Ovary (tissue), 9 donors: Measurements from ENCODE around the gene SYNPO. TPM values are rescaled to one million over a fixed set of nuclear protein-coding genes. Genes with fewer than 3 reads are reported as not detected.

Experiments
- DNase-seq, 5 donors: peaks; one replicate each; pipeline ENCODE4 v3.0.0-alpha.2; 2019 to 2020
- H3K27ac ChIP-seq, 2 donors: fragments of 200-600 bp; one replicate each; pipeline versions ENCODE4 v1.5.1 to v1.8.0; 2019 to 2022
- H3K27me3 ChIP-seq: fragments of 200-600 bp; one replicate; pipeline ENCODE4 v1.8.0; 2022
- H3K36me3 ChIP-seq: fragments of 200-600 bp; sonication (generic); one replicate; pipeline ENCODE4 v1.5.1; 2019
- H3K4me1 ChIP-seq: one replicate; pipeline ENCODE4 v1.8.1; 2013; ENCODE audit warnings: mild to moderate bottlenecking, moderate library complexity; ENCODE audit not compliant: insufficient read depth
- H3K4me3 ChIP-seq: fragments of 200-600 bp; sonication (generic); one replicate; pipeline ENCODE4 v1.5.1; 2017
- H3K9me3 ChIP-seq, 2 donors: fragments of 200-600 bp in 1 of 2; sonication (generic) in 1 of 2; one replicate each; pipeline versions ENCODE4 v1.5.1 to v1.8.1; 2013 to 2019; ENCODE audit warnings: mild to moderate bottlenecking in 1 of 2, moderate library complexity in 1 of 2
- EP300 ChIP-seq: sonication (generic); formaldehyde crosslinking; IDR thresholded peaks from one replicate; pipeline ENCODE4 v1.6.1; 2017; ENCODE audit warnings: antibody characterized with exemption
- POLR2A ChIP-seq: fragments of 450-650 bp; IDR thresholded peaks from one replicate; pipeline ENCODE4 v1.6.1; 2017; ENCODE audit warnings: antibody characterized with exemption, mild to moderate bottlenecking, moderate library complexity
- WGBS, 3 donors: extraction: QIAGEN DNeasy Blood & Tissue Kit in 1 of 3; methylation state at CpG; one replicate each; pipeline versions ENCODE4 v1.1.5 to v1.1.7; 2013 to 2017; 5-methylcytosine and 5-hydroxymethylcytosine counted together
- intact Hi-C, 4 donors: fragments of 100-400 bp; cut with DNase I; formaldehyde crosslinking; loops; one replicate each; pipeline versions ENCODE4 v1.11.0 to v1.15.1; 2022 to 2023
- polyA plus RNA-seq, 2 donors: library from polyadenylated mRNA; stranded (reverse); fragments of 200-250 nt in 1 of 2; fragments of 350-450 nt in 1 of 2; fragmentation: Illumina TruSeq in 1 of 2; extraction: RNeasy Lipid Tissue Mini Kit (QIAGEN cat#74804) in 1 of 2; gene quantifications; one replicate each; pipeline ENCODE4 v1.2.3, GENCODE V29; 2013 to 2014
- total RNA-seq, 7 donors: library from RNA; depleted of rRNA in 2 of 7; stranded (reverse); fragments of >200 nt in 2 of 7; fragmentation: NEBNext Ultra II Directional in 3 of 7; extraction: Animal tissue kit (Norgen Biotek cat#: 25700) in 3 of 7; gene quantifications; one replicate each; pipeline versions ENCODE4 v1.1.0 to v1.2.4, GENCODE V29; 2016 to 2023
- TF ChIP-seq, protein P1 (sequence below), 3 donors: fragments of 450-650 bp in 2 of 3; fragments of 200-600 bp in 1 of 3; IDR thresholded peaks; one replicate each; pipeline versions ENCODE4 v1.5.1 to v1.8.0; 2016 to 2022; ENCODE audit warnings: antibody characterized with exemption in 3 of 3, mild to moderate bottlenecking in 1 of 3
- donor health status: DM: no; HTN: no; CAD: no; lungs with moderate emphysema.
- donor health status: DM: no; HTN: no; CAD: no.
- donor health status: Bipolar disorder and iron deficiency.
- donor health status: DM: yes; HTN: yes; CAD: no.
- donor health status: DM: no; HTN: no; CAD: no.
- donor health status: DM: yes; HTN: yes; CAD: no.

SYNPO gene
- total and polyA plus RNA-seq, 9 donors: 8.3 to 174 (median 70.2) TPM

DNA sequence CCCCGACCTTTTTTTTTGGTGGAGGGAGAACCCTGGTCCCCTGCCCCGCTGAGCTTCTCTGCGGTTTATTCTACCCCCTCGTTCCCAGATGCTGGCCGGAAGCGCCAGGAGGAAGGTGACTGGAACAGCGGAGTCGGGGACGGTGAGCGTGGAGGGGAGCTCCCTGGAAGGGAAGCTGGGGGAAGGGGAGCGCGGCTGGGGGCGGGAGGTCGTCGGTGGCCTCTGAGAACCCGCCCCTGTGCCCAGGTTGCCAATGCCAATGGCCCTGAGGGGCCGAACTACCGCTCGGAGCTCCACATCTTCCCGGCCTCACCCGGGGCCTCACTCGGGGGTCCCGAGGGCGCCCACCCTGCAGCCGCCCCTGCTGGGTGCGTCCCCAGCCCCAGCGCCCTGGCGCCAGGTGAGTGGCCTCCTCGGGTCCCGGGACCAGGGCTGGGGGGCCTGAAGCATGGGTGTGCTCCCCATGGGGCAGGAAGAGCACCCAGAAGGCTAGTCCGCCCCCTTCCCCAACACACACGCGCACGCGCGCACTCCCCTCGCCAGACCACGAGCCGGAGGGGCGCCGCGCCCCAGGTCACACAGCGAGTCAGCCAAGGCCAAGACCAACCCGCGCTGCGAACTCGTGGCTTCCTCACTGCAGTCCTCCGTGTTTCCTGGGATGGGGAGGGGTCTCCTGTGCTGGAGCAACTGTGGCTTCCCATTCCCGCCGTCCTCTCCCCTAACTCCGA lies 31.2 kb downstream of the SYNPO start:
- Histone ChIP-seq H3K36me3 (no peaks in the 10 kb centered on the region), H3K27ac (no peak overlapping the region), H3K4me3 (peak overlapping the region; percentile 44), H3K4me1 (peaks cover 12% of the 10 kb centered on the region), H3K27me3 (no peaks in the 10 kb centered on the region), H3K9me3 (no peaks in the 10 kb centered on the region)
- DNase-seq: peak in 1 of 5 donors; percentile 56
- TF ChIP-seq, protein P1, sequence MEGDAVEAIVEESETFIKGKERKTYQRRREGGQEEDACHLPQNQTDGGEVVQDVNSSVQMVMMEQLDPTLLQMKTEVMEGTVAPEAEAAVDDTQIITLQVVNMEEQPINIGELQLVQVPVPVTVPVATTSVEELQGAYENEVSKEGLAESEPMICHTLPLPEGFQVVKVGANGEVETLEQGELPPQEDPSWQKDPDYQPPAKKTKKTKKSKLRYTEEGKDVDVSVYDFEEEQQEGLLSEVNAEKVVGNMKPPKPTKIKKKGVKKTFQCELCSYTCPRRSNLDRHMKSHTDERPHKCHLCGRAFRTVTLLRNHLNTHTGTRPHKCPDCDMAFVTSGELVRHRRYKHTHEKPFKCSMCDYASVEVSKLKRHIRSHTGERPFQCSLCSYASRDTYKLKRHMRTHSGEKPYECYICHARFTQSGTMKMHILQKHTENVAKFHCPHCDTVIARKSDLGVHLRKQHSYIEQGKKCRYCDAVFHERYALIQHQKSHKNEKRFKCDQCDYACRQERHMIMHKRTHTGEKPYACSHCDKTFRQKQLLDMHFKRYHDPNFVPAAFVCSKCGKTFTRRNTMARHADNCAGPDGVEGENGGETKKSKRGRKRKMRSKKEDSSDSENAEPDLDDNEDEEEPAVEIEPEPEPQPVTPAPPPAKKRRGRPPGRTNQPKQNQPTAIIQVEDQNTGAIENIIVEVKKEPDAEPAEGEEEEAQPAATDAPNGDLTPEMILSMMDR (IDR thresholded peaks at IDR 0.05): no peak
- no peak for TF ChIP-seq EP300
- no peak for TF ChIP-seq POLR2A
- intact Hi-C loops: no loop called here
- 2 to 6% (median 5%) methylated on average over 26 to 51 of the region's 51 CpGs for WGBS, 3 donors

DNA sequence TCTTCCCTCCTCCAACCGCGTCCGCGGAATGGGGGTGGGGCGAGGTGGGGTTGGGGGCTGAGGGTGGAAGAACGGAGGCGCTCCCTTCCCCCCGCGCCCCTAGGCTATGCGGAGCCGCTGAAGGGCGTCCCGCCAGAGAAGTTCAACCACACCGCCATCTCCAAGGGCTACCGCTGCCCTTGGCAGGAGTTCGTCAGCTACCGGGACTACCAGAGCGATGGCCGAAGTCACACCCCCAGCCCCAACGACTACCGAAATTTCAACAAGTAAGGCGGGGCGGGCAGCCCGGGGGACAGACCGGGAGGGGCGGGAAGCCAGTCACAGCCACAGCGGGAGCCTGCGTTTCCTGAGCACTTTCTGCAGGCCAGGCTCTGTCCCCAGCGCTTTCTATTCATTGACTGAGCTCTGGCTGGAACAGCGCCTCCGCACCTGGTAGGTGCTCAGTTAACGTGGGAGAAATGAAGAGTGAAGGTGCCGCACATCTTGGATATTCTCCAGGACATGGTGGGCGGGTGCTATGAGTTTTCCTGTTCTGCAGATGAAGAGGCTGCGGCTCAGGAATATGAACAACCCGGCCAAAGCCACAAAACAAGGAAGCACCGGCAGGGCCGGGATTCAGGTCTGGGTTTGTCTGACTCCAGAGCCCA lies 31.9 kb downstream of the SYNPO start:
- no peaks in the 10 kb centered on the region for H3K9me3 ChIP-seq
- H3K4me1 ChIP-seq: peaks cover 12% of the 10 kb centered on the region
- H3K4me3 ChIP-seq: peak overlapping the region; percentile 44
- intact Hi-C loops: no loop called here
- no peak overlapping the region for H3K27ac ChIP-seq
- H3K27me3 ChIP-seq: no peaks in the 10 kb centered on the region
- TF ChIP-seq EP300 (no peak), POLR2A (no peak)
- TF ChIP-seq, protein P1 (IDR thresholded peaks at IDR 0.05): no peak
- 2 to 3% (median 3%) methylated on average over 35 to 38 of the region's 38 CpGs for WGBS, 3 donors
- DNase-seq: peak in 3 of 5 donors; percentile 56 to 62 (median 57)
- H3K36me3 ChIP-seq: no peaks in the 10 kb centered on the region

- Histone ChIP-seq H3K4me3 (peak overlapping the region; percentile 44), H3K27ac (no peak overlapping the region), H3K27me3 (no peaks in the 10 kb centered on the region), H3K9me3 (no peaks in the 10 kb centered on the region), H3K36me3 (no peaks in the 10 kb centered on the region), H3K4me1 (peaks cover 12% of the 10 kb centered on the region)
- intact Hi-C loops: no loop called here
- no peak for TF ChIP-seq EP300
- TF ChIP-seq, protein P1 (IDR thresholded peaks at IDR 0.05): no peak
- no peak for TF ChIP-seq POLR2A
- WGBS, 3 donors: 72 to 78% (median 76%) methylated on average over 7 of the region's 7 CpGs
- DNase-seq: no peak
These were observed 32.4 kb downstream of the SYNPO start for GRCh38 chr5:150672884-150673275.

- Histone ChIP-seq H3K27ac (peak overlapping the region; percentile 20 to 35), H3K4me3 (no peak overlapping the region), H3K9me3 (no peaks in the 10 kb centered on the region), H3K4me1 (peaks cover 12% of the 10 kb centered on the region), H3K27me3 (no peaks in the 10 kb centered on the region), H3K36me3 (no peaks in the 10 kb centered on the region)
- peak in 2 of 5 donors; percentile 47 to 58 for DNase-seq
- intact Hi-C loops: no loop called here
- TF ChIP-seq POLR2A: no peak
- no peak for TF ChIP-seq EP300
- TF ChIP-seq, protein P1 (IDR thresholded peaks at IDR 0.05): no peak
- WGBS, 3 donors: 18 to 36% (median 18%) methylated on average over 4 of the region's 4 CpGs
These were observed 33.9 kb downstream of the SYNPO start for GRCh38 chr5:150674341-150674821.
